GM19099 (cell line): ENCODE data around the gene RBM28.

Experiments
- POLR2A ChIP-seq: IDR thresholded peaks from 3 replicates; pipeline ENCODE4 v1.6.1; 2011; ENCODE audit warnings: low read depth; ENCODE audit not compliant: insufficient read length; ENCODE audit errors: extremely low read depth

The RBM28 gene

DNA sequence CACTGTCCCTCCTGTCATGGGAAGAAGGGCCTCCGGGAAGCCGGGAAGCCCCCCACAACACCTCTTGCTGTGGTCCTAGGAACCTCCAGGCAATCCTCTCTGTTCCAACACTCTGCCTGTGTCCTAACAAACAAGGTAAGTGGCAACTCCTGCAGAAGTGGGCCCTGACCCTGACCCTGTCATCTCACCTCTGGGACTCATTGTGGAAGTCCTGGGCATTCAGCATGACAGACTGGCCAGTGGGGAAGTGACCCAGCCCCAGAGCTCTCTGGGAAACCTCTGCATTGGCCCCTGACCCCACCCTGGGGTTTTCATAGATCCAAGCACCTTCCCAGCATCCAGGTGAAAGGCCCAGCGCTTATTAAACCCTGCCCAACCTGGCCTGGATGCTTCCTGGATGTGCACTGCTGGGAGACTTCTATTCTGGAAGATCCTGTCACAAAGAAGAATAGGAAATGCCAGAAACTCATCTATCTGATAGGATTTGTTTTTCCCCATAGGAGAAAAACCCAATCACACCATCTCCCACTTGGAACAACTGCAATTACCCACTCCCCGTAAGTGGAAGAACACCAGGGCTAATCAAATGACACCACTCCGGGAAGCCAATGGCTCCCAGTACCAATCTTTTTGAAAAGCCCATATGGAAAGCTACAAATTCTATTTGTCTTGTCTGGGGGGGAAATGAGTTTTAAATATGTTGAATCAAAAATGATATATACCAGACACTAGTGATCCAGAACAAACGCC, 78.4 kb downstream of the RBM28 start:
- TF ChIP-seq POLR2A = no peak

DNA sequence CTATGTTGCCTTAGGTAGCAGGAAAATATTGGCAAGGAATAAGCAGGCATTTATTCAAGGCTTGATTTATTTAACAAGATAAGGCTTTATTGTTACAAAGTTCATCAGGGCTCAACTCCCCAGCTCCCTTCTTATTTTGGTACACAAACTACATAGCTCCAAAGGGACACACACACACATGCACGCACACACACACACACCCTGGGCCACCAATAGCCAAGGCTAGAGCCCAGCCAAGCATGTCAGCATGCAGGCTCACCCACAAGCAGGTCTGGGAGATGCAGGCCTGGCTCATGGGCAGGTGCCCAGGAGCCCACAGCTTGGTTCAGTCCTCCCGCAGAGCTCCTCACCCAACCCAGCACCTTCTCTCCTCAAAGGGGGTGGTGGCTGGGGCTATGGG, 79.2 kb downstream of the RBM28 start:
- TF ChIP-seq POLR2A = no peak

DNA sequence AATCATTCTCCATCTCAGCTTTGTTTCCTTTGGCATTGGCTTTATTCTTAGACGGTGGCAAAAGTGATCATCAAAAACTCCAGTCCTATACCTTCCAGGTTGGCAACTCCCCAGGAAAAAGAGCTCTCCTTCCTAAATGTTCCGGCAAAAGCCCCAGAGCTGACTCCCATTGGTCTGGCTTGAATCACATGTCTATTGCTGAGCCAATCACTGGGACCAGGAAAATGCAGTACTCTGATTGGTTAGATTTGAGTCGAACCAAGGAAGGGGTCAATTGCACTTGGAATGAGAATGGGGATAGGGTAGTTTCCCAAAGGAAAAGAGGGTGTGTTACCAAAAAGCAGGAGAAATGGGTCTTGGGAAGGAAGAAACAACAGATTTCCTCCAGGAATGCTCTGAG, 80.3 kb downstream of the RBM28 start:
- TF ChIP-seq POLR2A = no peak

DNA sequence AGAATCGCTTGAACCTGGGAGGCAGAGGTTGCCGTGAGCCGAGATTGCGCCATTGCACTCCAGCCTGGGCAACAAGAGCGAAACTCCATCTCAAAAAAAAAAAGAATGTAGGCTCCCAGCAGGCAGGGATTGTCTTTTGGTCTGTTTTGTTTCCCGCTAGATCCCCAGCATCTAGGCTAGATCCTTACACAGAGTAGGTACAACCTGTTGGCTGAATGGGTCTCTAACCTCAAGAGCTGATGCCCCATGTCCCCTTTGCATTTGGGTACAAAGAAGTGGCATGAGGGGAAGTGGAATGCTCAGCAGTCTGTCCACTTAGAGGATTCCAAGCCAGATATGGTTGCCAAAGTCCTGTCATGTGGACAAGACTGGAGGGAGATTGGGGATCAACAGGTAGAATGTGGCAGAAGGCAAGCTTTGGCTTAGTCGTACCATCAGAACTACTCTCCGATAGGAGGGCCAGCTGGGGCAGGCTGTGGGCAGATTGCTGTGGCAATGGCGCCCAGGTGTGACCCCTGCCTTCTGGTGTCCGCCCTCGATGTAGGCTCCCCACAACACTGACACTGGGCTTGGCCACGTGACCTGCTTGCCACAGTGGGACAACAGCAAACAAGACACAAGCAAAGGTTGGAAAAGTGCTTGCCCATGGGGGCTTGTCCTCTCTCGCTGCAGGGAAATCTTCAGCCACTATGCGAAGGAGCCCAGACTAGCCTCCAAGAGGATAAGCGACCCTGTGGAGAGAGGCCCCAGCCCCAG, 81.3 kb downstream of the RBM28 start:
- no peak for TF ChIP-seq POLR2A

DNA sequence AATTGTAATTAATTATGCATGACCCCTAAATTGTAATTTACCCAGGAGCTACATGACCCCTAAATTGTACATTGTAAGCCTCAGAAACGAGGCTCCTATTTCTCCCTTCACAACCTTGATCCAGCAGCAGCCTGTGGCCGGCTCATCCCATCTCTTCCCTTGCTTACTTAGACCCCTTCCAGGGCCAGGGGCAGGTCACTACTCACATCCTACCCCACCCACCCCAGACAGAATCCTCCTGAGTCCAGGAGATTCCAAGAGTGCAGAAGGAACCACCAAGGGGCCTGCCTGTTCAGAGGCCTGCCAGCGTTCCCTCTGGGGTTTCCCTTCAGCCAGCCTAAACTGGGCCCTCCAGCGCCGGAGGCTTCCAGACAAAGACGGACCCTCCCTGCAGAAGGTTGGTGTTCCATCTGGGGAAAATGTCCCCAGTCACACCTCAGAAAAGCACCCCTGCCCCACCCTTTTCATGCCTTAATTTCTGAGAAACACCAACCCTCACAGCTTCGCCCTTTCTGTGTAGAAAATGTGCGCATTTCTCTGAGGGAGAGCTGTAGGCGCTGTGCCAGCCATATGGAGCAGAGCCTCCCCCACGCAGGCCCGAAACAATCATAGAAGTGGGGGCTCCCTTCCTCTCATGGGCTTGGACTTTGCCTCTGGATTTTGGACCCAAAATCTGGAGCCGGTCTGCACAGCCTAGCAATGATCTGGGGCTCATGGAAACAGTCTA, 83.5 kb downstream of the RBM28 start:
- TF ChIP-seq POLR2A = no peak

DNA sequence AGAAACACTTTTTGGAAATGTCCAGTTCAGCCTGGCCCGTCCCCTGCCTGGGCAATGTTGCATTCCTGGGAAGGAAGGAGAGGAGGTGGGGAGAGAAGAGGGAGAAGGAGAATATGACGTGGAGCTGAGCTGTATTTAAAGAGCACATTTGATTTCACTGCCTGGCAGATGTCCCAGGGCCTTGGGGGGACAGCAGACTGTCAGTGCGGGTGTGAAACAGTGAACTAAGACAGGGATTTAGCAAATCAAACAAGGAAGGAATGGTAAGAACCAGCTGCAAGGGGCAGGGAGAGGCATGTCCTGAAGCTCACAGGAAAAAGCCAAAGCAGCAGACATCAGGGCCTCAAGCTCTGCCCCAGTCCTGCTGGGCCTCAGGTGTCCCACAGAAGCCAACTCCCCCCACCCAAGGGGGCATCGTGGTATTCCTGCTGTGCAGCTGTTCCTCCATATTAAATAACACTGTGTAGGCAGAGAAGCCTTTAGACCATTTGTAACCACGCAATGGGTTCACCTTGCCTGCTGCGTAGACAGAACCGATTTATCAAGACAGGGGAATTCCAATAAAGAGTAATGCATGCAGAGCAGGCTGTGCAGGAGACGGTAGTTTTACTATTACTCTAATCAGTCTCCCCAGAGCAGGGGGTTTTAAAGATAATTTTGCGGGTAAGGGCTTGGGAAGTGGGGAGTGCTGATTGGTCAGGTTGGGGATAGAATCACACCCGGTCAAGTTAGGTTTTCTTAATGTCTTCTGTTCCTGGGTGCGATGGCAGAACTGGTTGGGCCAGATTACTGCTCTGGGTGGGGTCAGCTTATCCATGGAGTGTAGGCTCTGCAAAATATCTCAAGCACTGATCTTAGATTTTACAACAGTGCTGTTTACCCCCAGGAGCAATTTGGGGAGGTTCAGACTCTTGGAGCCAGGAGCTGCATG, 84.3 kb downstream of the RBM28 start:
- no peak for TF ChIP-seq POLR2A

DNA sequence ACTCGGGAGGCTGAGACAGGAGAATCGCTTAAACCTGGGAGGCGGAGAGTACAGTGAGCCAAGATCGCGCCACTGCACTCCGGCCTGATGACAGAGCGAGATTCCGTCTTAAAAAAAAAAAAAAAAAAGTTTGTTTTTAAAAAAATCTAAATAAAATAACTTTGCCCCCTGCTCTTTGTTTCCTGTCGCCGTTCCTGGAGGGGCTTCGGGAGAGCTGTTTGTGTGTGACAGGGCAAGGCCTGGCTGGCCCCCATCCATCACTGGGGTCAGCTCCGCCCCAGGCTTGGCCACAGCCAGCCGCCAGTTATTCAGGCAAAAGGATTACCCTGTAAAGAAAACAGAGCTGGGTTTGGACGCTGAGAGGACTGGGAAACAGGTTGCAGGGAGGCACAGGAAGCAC, 86.2 kb downstream of the RBM28 start:
- no peak for TF ChIP-seq POLR2A

DNA sequence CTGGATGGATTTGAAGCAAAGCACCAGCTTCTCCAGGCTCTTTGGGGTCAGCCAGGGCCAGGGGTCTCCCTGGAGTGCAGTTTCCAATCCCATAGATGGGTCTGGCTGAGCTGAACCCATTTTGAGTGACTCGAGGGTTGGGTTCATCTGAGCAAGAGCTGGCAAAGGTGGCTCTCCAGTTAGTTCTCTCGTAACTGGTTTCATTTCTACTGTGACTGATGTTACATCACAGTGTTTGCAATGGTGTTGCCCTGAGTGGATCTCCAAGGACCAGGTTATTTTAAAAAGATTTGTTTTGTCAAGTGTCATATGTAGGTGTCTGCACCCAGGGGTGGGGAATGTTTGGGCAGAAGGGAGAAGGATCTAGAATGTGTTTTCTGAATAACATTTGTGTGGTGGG, 88.4 kb downstream of the RBM28 start:
- no peak for TF ChIP-seq POLR2A

DNA sequence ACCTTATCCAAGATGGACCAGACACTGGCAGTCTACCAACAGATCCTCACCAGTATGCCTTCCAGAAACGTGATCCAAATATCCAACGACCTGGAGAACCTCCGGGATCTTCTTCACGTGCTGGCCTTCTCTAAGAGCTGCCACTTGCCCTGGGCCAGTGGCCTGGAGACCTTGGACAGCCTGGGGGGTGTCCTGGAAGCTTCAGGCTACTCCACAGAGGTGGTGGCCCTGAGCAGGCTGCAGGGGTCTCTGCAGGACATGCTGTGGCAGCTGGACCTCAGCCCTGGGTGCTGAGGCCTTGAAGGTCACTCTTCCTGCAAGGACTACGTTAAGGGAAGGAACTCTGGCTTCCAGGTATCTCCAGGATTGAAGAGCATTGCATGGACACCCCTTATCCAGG, 89.2 kb downstream of the RBM28 start:
- TF ChIP-seq POLR2A = no peak

DNA sequence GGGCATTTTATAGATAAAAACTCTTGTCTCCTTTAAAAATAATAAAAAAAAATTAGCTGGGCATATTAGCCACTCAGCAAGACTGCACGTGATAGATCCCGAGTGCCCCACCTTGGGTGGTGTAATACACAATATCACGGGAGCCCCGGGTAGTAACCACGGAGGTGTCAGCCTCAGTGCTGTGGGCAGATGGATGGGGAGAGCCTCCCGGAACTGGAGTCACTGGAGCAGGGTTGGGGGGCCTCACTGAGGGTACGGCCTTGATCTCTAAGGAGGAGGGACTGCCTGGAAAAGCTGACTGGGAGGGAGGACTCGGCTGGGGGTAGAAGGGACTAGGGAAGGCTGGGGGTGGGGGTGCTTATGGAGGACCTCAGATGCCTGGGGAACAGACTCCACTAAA, 90.0 kb downstream of the RBM28 start:
- no peak for TF ChIP-seq POLR2A

DNA sequence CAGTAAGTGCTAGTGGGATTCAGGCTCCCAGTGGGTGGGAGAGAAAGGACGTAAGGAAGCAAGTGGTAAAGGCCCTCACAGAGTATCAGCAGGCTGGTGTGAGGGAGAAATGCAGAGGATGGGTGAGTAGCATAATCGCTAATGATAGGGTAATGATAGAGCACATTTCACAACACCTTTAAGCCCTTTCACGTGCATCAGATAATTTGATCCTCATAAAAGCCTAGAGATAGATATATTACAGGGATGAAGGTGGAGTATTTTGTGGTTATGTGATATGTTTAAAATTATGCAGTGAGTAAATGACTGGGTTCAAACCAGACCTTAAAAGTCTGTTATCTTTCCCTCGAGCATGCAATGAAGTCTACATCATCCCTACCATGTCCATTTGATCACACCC, 92.4 kb downstream of the RBM28 start:
- TF ChIP-seq POLR2A = no peak
